Neuronal stem cell (in vitro differentiated cells): ENCODE results near the gene MUSK.

Source experiments
- DNase-seq: peaks from one replicate; pipeline ENCODE4 v3.0.0-alpha.2; 2013; ENCODE audit warnings: low spot score
- H2AFZ ChIP-seq: one replicate; pipeline ENCODE4 v1.6.1; 2013; ENCODE audit warnings: mild to moderate bottlenecking, low read length, inconsistent platforms
- H2AK5ac ChIP-seq: 2 replicates; pipeline ENCODE4 v1.6.1; 2013; ENCODE audit warnings: low read depth, mild to moderate bottlenecking, inconsistent platforms, low read length, moderate library complexity, mixed read lengths
- H2BK120ac ChIP-seq: 2 replicates; pipeline ENCODE4 v1.6.1; 2013; ENCODE audit warnings: low read depth, mild to moderate bottlenecking, inconsistent platforms, low read length, moderate library complexity, mixed read lengths
- H2BK12ac ChIP-seq: one replicate; pipeline ENCODE4 v1.6.1; 2013; ENCODE audit warnings: low read length, inconsistent platforms
- H2BK15ac ChIP-seq: 2 replicates; pipeline ENCODE4 v1.6.1; 2013; ENCODE audit warnings: mild to moderate bottlenecking, low read length, inconsistent platforms, mixed read lengths
- H2BK5ac ChIP-seq: one replicate; pipeline ENCODE4 v1.6.1; 2013; ENCODE audit warnings: inconsistent platforms, mild to moderate bottlenecking, low read length, moderate library complexity
- H3K14ac ChIP-seq: one replicate; pipeline ENCODE4 v1.6.1; 2013; ENCODE audit warnings: low read length, inconsistent platforms
- H3K18ac ChIP-seq: 2 replicates; pipeline ENCODE4 v1.6.1; 2013; ENCODE audit warnings: low read length, inconsistent platforms
- H3K23ac ChIP-seq: 2 replicates; pipeline ENCODE4 v1.6.1; 2013; ENCODE audit warnings: low read depth, mild to moderate bottlenecking, mixed read lengths, low read length, inconsistent platforms; ENCODE audit not compliant: poor library complexity
- H3K27ac ChIP-seq: replicated peaks from 3 replicates; pipeline ENCODE4 v1.5.1; 2013; ENCODE audit warnings: low read length, inconsistent platforms
- H3K27me3 ChIP-seq, 3 experiments: 2 replicates each; pipeline ENCODE4 v1.6.1; 2013; ENCODE audit warnings: low read length in 3 of 3, mild to moderate bottlenecking in 2 of 3, inconsistent platforms in 1 of 3, low read depth in 1 of 3, mixed read lengths in 1 of 3, moderate library complexity in 1 of 3; ENCODE audit not compliant: control insufficient read depth in 3 of 3, insufficient read depth in 3 of 3
- H3K36me3 ChIP-seq, 2 donors: replicated peaks in 1 of 2; 2 replicates each; pipeline ENCODE4 v1.6.1; 2013; ENCODE audit warnings: low read length in 2 of 2; ENCODE audit not compliant: control insufficient read depth in 2 of 2, insufficient read depth in 2 of 2
- H3K4ac ChIP-seq: 2 replicates; pipeline ENCODE4 v1.6.1; 2013; ENCODE audit warnings: inconsistent platforms, mild to moderate bottlenecking, low read length, moderate library complexity
- H3K4me1 ChIP-seq, 2 donors: 1 replicate in 1 of 2; 2 replicates in 1 of 2; pipeline ENCODE4 v1.6.1; 2013; ENCODE audit warnings: low read length in 2 of 2, low read depth in 1 of 2; ENCODE audit not compliant: control insufficient read depth in 2 of 2, insufficient read depth in 1 of 2
- H3K4me2 ChIP-seq: one replicate; pipeline ENCODE4 v1.6.1; 2013; ENCODE audit warnings: mild to moderate bottlenecking, low read length, inconsistent platforms; ENCODE audit not compliant: insufficient read depth, poor library complexity, severe bottlenecking
- H3K4me3 ChIP-seq, 2 donors: 2 replicates each; pipeline ENCODE4 v1.5.1; 2013; ENCODE audit warnings: low read length in 2 of 2, mild to moderate bottlenecking in 2 of 2, inconsistent platforms in 1 of 2, moderate library complexity in 1 of 2
- H3K79me1 ChIP-seq: one replicate; pipeline ENCODE4 v1.6.1; 2013; ENCODE audit warnings: low read depth, mild to moderate bottlenecking, inconsistent platforms, low read length, moderate library complexity
- H3K9ac ChIP-seq: one replicate; pipeline ENCODE4 v1.6.1; 2013; ENCODE audit warnings: mild to moderate bottlenecking, low read depth, low read length, inconsistent platforms; ENCODE audit not compliant: poor library complexity
- H3K9me3 ChIP-seq, 2 donors: replicated peaks in 1 of 2; 2 replicates each; pipeline versions ENCODE3 to v1.6.1; 2013; ENCODE audit warnings: low read length in 2 of 2, mild to moderate bottlenecking in 2 of 2, inconsistent platforms in 1 of 2, low read depth in 1 of 2, mixed read lengths in 1 of 2, moderate library complexity in 1 of 2; ENCODE audit not compliant: control insufficient read depth in 2 of 2, insufficient read depth in 1 of 2
- H4K8ac ChIP-seq: one replicate; pipeline ENCODE4 v1.6.1; 2013; ENCODE audit warnings: low read depth, mild to moderate bottlenecking, inconsistent platforms, low read length, moderate library complexity
- H4K91ac ChIP-seq: one replicate; pipeline ENCODE4 v1.6.1; 2013; ENCODE audit warnings: low read length, low read depth, mild to moderate bottlenecking, inconsistent platforms; ENCODE audit not compliant: poor library complexity
- WGBS, 2 donors: extraction: QIAGEN DNeasy Blood & Tissue Kit; methylation state at CpG; one replicate each; pipeline ENCODE4 v1.1.7; 2013; ENCODE audit warnings: missing lambda C conversion rate in 2 of 2, mixed read lengths in 1 of 2; ENCODE audit not compliant: insufficient read length in 2 of 2, insufficient replicate concordance in 1 of 2; ENCODE audit errors: extremely low coverage in 2 of 2; 5-methylcytosine and 5-hydroxymethylcytosine counted together

Gene MUSK

DNA sequence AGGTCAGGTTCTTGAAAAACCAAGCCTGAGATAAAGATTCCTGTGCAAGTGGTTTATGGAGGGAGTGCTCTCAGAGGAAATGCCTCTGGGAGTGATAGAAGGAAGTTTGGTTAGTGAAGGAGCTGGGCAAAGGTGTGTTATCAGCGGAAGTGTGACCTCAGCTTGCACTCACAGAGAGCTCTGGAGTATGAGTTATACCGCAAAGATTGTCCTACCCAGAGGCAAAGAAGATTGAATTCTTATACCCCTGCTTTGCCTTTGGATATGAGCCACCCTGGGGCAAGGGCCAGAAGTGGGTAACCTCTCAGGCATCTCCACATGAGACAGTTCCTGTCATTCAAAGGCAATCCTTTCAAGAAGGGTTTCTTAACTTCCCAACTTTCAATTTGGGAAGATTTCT is 145.6 kb downstream of the MUSK start:
- WGBS, 2 donors = no CpG with 5 or more reads among the region's 2 CpGs
- H3K4ac ChIP-seq = no peak overlapping the region

DNA sequence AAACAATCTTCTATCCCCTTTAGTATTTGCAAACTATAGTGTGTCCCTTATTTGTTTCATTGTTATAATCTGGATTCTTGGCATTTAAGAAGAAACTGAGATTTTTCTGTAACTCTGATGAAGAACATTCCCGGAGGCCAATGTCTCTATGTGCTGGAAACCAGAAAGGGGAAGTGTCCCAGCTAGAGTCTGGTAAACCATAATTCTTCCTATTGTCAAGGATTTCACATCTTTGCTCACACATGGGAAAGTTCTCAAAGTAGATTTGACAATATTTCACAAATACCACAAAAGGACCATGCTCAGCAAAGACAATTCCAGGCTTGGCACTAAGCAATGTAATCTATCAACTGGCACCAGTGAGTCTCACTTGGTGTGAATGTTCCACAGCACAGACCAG is 146.8 kb downstream of the MUSK start:
- no peak for DNase-seq
- Histone ChIP-seq H3K27me3 (no peaks in the 10 kb centered on the region), H3K4me1 (no peaks in the 10 kb centered on the region), H4K91ac (no peak overlapping the region), H2AK5ac (no peak overlapping the region), H3K4ac (no peak overlapping the region), H2BK15ac (no peak overlapping the region), H3K9me3 (no peaks in the 10 kb centered on the region), H2BK5ac (no peak overlapping the region), H3K18ac (no peak overlapping the region), H4K8ac (no peak overlapping the region), H3K4me3 (no peak overlapping the region), H3K9ac (no peak overlapping the region), H3K27ac (no peak overlapping the region), H3K23ac (no peak overlapping the region), H2BK12ac (no peak overlapping the region), H3K4me2 (no peak overlapping the region), H3K14ac (no peak overlapping the region), H2BK120ac (no peak overlapping the region), H2AFZ (no peak overlapping the region), H3K79me1 (no peaks in the 10 kb centered on the region), H3K36me3 (no peaks in the 10 kb centered on the region)
- no CpG with 5 or more reads among the region's 1 CpG for WGBS, 2 donors

More for the DNA sequence above, 145.6 kb downstream of the MUSK start:
- Histone ChIP-seq H3K18ac (no peak overlapping the region), H3K36me3 (no peaks in the 10 kb centered on the region), H2BK12ac (no peak overlapping the region), H3K4me3 (no peak overlapping the region), H2AFZ (no peak overlapping the region), H3K9ac (no peak overlapping the region), H3K79me1 (no peaks in the 10 kb centered on the region), H3K4me2 (no peak overlapping the region), H3K14ac (no peak overlapping the region), H3K23ac (no peak overlapping the region), H3K27ac (no peak overlapping the region), H4K8ac (no peak overlapping the region), H3K4me1 (no peaks in the 10 kb centered on the region), H2BK15ac (no peak overlapping the region), H3K9me3 (no peaks in the 10 kb centered on the region), H2BK5ac (no peak overlapping the region), H4K91ac (no peak overlapping the region), H2AK5ac (no peak overlapping the region), H2BK120ac (no peak overlapping the region), H3K27me3 (no peaks in the 10 kb centered on the region)
- no peak for DNase-seq

DNA sequence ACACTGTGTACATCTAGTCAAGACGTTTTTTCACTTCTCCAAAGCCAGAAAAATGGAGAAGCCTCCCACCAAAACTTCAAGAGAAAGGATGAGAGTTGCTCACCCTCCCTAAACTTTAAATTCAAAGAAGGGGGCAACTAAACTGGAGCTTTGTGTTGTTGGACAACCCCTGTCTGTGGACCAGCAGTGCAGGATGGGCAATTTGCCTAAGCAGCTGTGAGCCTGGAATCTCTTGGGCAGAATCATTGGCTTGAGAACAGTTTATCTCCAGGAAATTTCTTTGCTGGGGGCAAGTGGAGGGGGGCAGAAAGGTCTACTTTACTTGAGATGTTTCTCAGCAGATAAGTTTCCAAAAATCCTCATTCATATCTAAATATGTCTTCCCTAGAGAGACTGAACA is 151.8 kb downstream of the MUSK start:
- H3K4me1 ChIP-seq = no peaks in the 10 kb centered on the region
- no peak overlapping the region for H4K8ac ChIP-seq
- H2BK12ac ChIP-seq = no peak overlapping the region
- H3K27ac ChIP-seq = no peak overlapping the region
- DNase-seq = no peak
- peak overlapping the region; percentile 65 for H2AFZ ChIP-seq
- no peaks in the 10 kb centered on the region for H3K27me3 ChIP-seq
- H4K91ac ChIP-seq = no peak overlapping the region
- H3K36me3 ChIP-seq = no peaks in the 10 kb centered on the region
- no peak overlapping the region for H3K4me3 ChIP-seq
- H2AK5ac ChIP-seq = no peak overlapping the region
- no peak overlapping the region for H3K9ac ChIP-seq
- no CpG with 5 or more reads among the region's 1 CpG for WGBS, 2 donors
- H3K79me1 ChIP-seq = no peaks in the 10 kb centered on the region
- H2BK15ac ChIP-seq = no peak overlapping the region
- no peak overlapping the region for H2BK120ac ChIP-seq
- H3K18ac ChIP-seq = no peak overlapping the region
- H3K14ac ChIP-seq = no peak overlapping the region
- no peak overlapping the region for H3K4ac ChIP-seq
- H3K9me3 ChIP-seq = peaks cover 0 to 15% of the 10 kb centered on the region in 2 donors
- H3K23ac ChIP-seq = no peak overlapping the region
- H2BK5ac ChIP-seq = no peak overlapping the region
- H3K4me2 ChIP-seq = no peak overlapping the region

DNA sequence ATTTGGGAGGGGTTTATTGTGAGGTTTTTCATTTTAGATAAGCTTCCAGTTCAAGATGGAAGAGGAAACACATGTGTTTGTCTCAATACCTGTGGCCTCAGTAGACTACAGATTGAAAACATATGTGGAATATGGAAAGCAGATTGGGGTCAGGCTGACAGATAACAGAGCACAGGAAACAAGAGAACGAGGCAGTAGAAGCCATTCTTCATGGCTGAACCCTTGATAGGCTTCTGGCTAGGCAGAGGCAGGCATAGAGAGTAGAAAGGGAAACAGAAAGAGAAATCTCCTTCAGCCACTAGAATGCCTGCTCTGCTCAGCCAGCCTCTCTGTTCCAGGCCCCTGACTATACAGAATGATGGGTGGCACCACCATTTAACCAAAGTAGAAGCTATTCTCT is 152.5 kb downstream of the MUSK start:
- H3K4ac ChIP-seq = no peak overlapping the region
- H3K27me3 ChIP-seq = no peaks in the 10 kb centered on the region
- no peaks in the 10 kb centered on the region for H3K36me3 ChIP-seq
- no peak overlapping the region for H3K4me3 ChIP-seq
- no CpG with 5 or more reads among the region's 1 CpG for WGBS, 2 donors
- H3K4me1 ChIP-seq = no peaks in the 10 kb centered on the region
- no peak overlapping the region for H4K91ac ChIP-seq
- no peak overlapping the region for H2AFZ ChIP-seq
- H2AK5ac ChIP-seq = no peak overlapping the region
- no peak overlapping the region for H4K8ac ChIP-seq
- H2BK12ac ChIP-seq = no peak overlapping the region
- H3K79me1 ChIP-seq = no peaks in the 10 kb centered on the region
- H3K14ac ChIP-seq = no peak overlapping the region
- no peak overlapping the region for H3K18ac ChIP-seq
- H3K9me3 ChIP-seq = peaks cover 0 to 15% of the 10 kb centered on the region in 2 donors
- H2BK120ac ChIP-seq = no peak overlapping the region
- H2BK5ac ChIP-seq = no peak overlapping the region
- DNase-seq = no peak
- no peak overlapping the region for H3K23ac ChIP-seq
- H3K9ac ChIP-seq = no peak overlapping the region
- H3K27ac ChIP-seq = no peak overlapping the region
- no peak overlapping the region for H3K4me2 ChIP-seq
- no peak overlapping the region for H2BK15ac ChIP-seq
